GM13977 (cell line): ENCODE measurements around the gene GIMAP8.
"Not testable (repeated sequence)": the region's sequence is repeated elsewhere in the genome, so short reads cannot be mapped to it uniquely, and the experiment has no call there.

Experiments
- DNase-seq: peaks from one replicate; pipeline ENCODE4 v3.0.0; 2012; ENCODE audit warnings: low spot score
- in situ Hi-C: fragments of 300-500 bp; cut with MboI; formaldehyde crosslinking; loops from one replicate; pipeline ENCODE4 v1.12.0; 2022; ENCODE audit warnings: low sequenced_read_pairs, low pct_unique_long_range_greater_than_20kb, mixed read lengths, inconsistent platforms; ENCODE audit not compliant: unreplicated experiment
- TF ChIP-seq, protein P1 (sequence below): IDR thresholded peaks from 2 replicates; pipeline ENCODE4 v1.5.1; 2012; ENCODE audit warnings: mild to moderate bottlenecking, control low read depth; ENCODE audit not compliant: insufficient read depth; ENCODE audit errors: extremely low read depth, missing control alignments

GIMAP8 gene

DNA sequence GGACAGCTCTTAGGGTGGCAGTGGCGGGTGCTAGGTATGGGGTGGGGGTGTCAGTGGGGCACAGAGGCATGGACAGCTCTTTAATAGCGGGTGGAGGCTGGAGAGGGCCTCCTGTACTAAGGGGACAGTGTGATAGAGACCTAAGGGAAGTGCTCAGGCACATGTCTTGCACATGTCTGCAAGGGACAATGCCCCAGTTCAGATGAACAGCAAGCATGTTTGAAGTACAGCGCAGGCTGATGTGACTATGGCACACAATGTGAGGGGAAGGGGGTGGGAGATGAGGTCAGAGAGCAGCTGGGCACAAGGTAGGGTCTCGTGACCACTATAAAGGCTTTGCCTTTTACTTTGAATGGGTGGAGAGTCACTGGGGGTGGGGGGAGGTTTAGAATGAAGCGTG, 3.5 kb downstream of the GIMAP8 start:
- DNase-seq = no peak
- in situ Hi-C loops = loop anchor here (10.0 kb wide), 1 partner anchor 281 kb away; the partner anchor contains the start of gene GIMAP5
- TF ChIP-seq, protein P1, sequence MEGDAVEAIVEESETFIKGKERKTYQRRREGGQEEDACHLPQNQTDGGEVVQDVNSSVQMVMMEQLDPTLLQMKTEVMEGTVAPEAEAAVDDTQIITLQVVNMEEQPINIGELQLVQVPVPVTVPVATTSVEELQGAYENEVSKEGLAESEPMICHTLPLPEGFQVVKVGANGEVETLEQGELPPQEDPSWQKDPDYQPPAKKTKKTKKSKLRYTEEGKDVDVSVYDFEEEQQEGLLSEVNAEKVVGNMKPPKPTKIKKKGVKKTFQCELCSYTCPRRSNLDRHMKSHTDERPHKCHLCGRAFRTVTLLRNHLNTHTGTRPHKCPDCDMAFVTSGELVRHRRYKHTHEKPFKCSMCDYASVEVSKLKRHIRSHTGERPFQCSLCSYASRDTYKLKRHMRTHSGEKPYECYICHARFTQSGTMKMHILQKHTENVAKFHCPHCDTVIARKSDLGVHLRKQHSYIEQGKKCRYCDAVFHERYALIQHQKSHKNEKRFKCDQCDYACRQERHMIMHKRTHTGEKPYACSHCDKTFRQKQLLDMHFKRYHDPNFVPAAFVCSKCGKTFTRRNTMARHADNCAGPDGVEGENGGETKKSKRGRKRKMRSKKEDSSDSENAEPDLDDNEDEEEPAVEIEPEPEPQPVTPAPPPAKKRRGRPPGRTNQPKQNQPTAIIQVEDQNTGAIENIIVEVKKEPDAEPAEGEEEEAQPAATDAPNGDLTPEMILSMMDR = no peak

DNA sequence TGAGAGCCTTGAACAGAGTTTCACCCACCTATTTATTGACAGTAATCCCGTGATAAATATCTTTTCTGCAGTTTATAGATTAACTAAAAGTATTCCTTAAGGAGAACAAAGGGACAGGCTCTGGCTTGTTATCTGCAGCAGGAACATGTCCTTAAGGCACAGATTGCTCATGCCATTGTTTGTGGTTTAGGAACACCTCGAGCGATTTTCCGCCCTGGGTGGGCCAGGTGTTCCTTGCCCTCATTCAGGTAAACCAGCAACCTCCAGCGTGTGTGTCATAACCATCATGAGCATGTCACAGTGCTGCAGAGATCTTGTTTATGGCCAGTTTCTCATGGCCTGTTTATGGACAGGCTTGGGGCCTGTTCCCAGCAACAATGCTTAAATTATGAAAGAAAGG, 6.6 kb downstream of the GIMAP8 start:
- in situ Hi-C loops = loop anchor here (10.0 kb wide), 1 partner anchor 278 kb away; the partner anchor contains the start of gene GIMAP5
- DNase-seq = not testable (repeated sequence)

DNA sequence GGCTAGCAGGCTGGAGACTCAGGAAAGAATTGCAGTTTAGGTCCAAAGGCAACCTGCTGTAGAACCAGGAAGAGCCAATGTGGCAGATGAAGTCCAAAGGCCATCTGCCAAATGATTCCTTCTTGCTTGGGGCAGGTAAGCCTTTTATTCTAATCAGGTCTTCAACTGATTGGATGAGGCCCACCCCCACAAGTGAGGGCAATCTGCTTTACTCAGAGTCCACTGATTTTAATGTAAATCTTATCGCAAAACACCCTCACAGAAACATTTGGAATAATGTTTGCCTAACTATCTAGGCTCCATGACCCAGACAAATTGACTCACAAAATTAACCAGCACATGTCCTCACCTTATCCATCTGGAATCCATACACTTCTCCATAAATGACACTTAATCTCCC, 7.8 kb downstream of the GIMAP8 start:
- in situ Hi-C loops = loop anchor here (10.0 kb wide), 1 partner anchor 277 kb away; the partner anchor contains the start of gene GIMAP5
- TF ChIP-seq, protein P1 = no peak
- no peak for DNase-seq

DNA sequence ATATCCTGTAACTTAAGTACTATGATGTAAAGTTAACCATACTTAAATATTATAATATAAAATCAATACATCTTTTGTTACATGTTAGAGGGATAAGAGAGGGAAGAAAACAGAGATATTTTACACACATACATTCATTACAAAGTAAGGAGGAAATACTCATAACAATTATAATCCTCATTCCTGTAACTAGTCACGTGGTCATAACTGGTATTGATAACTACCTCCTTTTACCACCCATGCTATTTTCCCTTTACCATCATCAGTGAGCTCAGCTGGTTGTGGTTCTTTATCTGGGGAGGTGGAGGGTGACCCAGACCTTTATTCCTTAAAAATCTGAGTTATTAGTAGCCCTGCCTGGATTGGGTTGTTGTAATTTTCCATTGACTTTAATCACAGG, 8.3 kb downstream of the GIMAP8 start:
- in situ Hi-C loops = loop anchor here (10.0 kb wide), 1 partner anchor 276 kb away; the partner anchor contains the start of gene GIMAP5
- no peak for DNase-seq
- TF ChIP-seq, protein P1 = no peak

DNA sequence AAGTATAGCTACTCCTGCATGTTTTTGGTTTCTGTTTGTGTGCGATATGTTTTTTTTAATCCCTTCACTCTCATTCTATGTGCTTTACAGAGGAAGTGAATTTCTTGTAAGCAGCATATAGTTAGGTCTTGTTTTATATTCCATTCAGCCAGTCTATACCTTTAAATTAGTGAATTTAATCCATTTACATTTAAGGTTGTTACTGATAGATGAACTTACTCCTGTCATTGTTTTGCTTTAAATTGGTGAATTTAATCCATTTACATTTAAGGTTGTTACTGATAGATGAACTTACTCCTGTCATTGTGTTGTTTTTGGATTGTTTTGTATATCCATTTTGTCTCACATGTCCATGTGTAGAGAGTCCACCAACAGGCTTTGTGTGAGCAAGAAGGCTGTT, 11.1 kb downstream of the GIMAP8 start:
- DNase-seq = no peak
- in situ Hi-C loops = no loop called here
- TF ChIP-seq, protein P1 = no peak

DNA sequence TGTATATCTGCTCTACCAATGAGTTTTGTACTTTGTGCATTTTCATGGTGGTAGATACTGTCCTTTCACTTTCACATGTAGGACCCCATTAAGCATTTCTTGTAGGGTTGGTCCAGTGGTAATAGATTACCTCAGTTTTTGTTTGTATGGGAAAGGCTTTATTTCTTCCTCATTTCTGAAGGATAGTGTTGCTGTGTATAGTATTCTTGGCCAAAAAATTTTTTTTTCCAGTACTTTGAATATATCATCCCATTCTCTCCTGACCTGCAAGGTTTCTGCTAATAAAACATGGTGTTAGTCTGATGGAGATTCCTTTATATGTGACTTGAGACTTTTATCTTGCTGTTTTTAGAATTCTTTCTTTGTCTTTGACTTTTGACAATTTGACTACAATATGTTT, 12.0 kb downstream of the GIMAP8 start:
- in situ Hi-C loops = no loop called here
- TF ChIP-seq, protein P1 = no peak
- no peak for DNase-seq

DNA sequence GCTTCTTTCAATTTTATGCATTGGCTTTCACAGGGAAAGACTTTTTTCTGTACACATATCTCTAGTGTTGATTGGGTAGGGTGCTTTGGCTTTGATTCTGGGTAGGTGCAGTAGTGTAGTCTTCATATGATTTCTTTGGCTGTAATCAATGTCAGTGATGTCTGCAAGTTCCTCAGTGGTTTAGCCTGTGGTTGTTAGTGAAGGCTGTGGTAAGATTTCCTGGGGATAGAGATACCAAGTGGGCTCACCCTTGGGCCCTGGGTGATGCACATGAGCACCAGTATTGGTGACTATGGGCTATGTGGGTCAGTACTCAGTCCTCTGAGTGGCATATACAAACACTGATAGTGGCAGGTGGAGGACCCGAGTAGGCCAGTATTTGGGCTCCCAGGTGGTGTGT, 13.0 kb downstream of the GIMAP8 start:
- in situ Hi-C loops = no loop called here
- TF ChIP-seq, protein P1 = no peak

More for the DNA sequence above, 13.0 kb downstream of the GIMAP8 start:
- DNase-seq = no peak
